CD14-positive monocyte (primary cell): ENCODE measurements around the gene AFF3. TPM values are rescaled to one million over a fixed set of nuclear protein-coding genes. Genes with fewer than 3 reads are reported as not detected.

Experiments
- DNase-seq, 3 donors: peaks; one replicate each; pipeline ENCODE4 v3.0.0-alpha.2; 2011 to 2022
- H2AFZ ChIP-seq: 2 replicates; pipeline ENCODE4 v1.6.0; 2012; ENCODE audit warnings: mild to moderate bottlenecking, low read depth, low read length, inconsistent platforms; ENCODE audit not compliant: insufficient read depth, poor library complexity, severe bottlenecking
- H3K27ac ChIP-seq, 2 donors: 1 replicate in 1 of 2; 2 replicates in 1 of 2; pipeline ENCODE4 v1.5.1; 2012 to 2013; ENCODE audit warnings: low read length in 2 of 2, control low read depth in 1 of 2, inconsistent platforms in 1 of 2, low read depth in 1 of 2, mild to moderate bottlenecking in 1 of 2
- H3K27me3 ChIP-seq, 2 donors: one replicate each; pipeline versions ENCODE4 v1.6.0 to v1.6.1; 2011 to 2013; ENCODE audit warnings: low read length in 2 of 2; ENCODE audit not compliant: control insufficient read depth in 2 of 2, insufficient read depth in 2 of 2
- H3K36me3 ChIP-seq, 2 donors: replicated peaks in 1 of 2; 1 replicate in 1 of 2; 2 replicates in 1 of 2; pipeline versions ENCODE4 v1.5.1 to v1.6.1; 2012 to 2013; ENCODE audit warnings: low read length in 2 of 2, control low read depth in 1 of 2, inconsistent platforms in 1 of 2, mild to moderate bottlenecking in 1 of 2; ENCODE audit not compliant: insufficient read depth in 2 of 2, control insufficient read depth in 1 of 2
- H3K4me1 ChIP-seq, 2 donors: 1 replicate in 1 of 2; 2 replicates in 1 of 2; pipeline versions ENCODE4 v1.5.1 to v1.6.1; 2012 to 2013; ENCODE audit warnings: low read length in 2 of 2, control low read depth in 1 of 2, inconsistent platforms in 1 of 2, mild to moderate bottlenecking in 1 of 2, moderate library complexity in 1 of 2; ENCODE audit not compliant: insufficient read depth in 2 of 2, control insufficient read depth in 1 of 2
- H3K4me2 ChIP-seq: replicated peaks from 2 replicates; pipeline ENCODE3; 2012; ENCODE audit warnings: low read length, moderate library complexity, mild to moderate bottlenecking; ENCODE audit not compliant: poor library complexity, severe bottlenecking; ENCODE audit errors: extremely low read depth
- H3K4me3 ChIP-seq, 3 experiments: fragments of 200-600 bp in 1 of 3; sonication (generic) in 1 of 3; replicated peaks in 1 of 3; 1 replicate in 2 of 3; 2 replicates in 1 of 3; pipeline ENCODE4 v1.5.1; 2011 to 2013; ENCODE audit warnings: low read length in 3 of 3, mild to moderate bottlenecking in 3 of 3, control low read depth in 2 of 3, low read depth in 2 of 3, inconsistent platforms in 1 of 3, moderate library complexity in 1 of 3
- H3K79me2 ChIP-seq: 2 replicates; pipeline ENCODE4 v1.6.0; 2012; ENCODE audit warnings: mild to moderate bottlenecking, control low read depth, inconsistent platforms, low read length, moderate library complexity; ENCODE audit not compliant: insufficient read depth
- H3K9ac ChIP-seq: 2 replicates; pipeline ENCODE4 v1.6.0; 2017; ENCODE audit warnings: low read length, mild to moderate bottlenecking; ENCODE audit not compliant: insufficient read depth, poor library complexity, severe bottlenecking
- H3K9me3 ChIP-seq, 2 donors: replicated peaks in 1 of 2; 1 replicate in 1 of 2; 2 replicates in 1 of 2; pipeline versions ENCODE4 v1.5.1 to v1.6.1; 2012 to 2013; ENCODE audit warnings: low read length in 2 of 2, control low read depth in 1 of 2; ENCODE audit not compliant: control insufficient read depth in 1 of 2, insufficient read depth in 1 of 2
- H4K20me1 ChIP-seq: 2 replicates; pipeline ENCODE4 v1.6.0; 2012; ENCODE audit warnings: mild to moderate bottlenecking, low read length, control low read depth, moderate library complexity; ENCODE audit not compliant: insufficient read depth
- H3K27ac Mint-ChIP-seq, 7 donors: one replicate each; pipeline ENCODE4 v1.8.0; 2020; ENCODE audit warnings: mild to moderate bottlenecking in 7 of 7, mixed read lengths in 7 of 7, moderate library complexity in 6 of 7, inconsistent platforms in 2 of 7
- H3K27me3 Mint-ChIP-seq, 3 donors: one replicate each; pipeline ENCODE4 v1.8.0; 2021 to 2022; ENCODE audit warnings: low read depth in 3 of 3, mild to moderate bottlenecking in 3 of 3, mixed read lengths in 3 of 3, moderate library complexity in 3 of 3, inconsistent platforms in 1 of 3
- H3K36me3 Mint-ChIP-seq, 2 donors: one replicate each; pipeline ENCODE4 v1.8.0; 2020; ENCODE audit warnings: mixed read lengths in 2 of 2, inconsistent platforms in 1 of 2, mild to moderate bottlenecking in 1 of 2
- H3K4me1 Mint-ChIP-seq: one replicate; pipeline ENCODE4 v1.8.0; 2020; ENCODE audit warnings: mild to moderate bottlenecking, mixed read lengths
- H3K4me3 Mint-ChIP-seq, 2 donors: one replicate each; pipeline ENCODE4 v1.8.0; 2020; ENCODE audit warnings: mild to moderate bottlenecking in 2 of 2, mixed read lengths in 2 of 2, moderate library complexity in 1 of 2
- H3K9me3 Mint-ChIP-seq, 7 donors: one replicate each; pipeline ENCODE4 v1.8.0; 2020 to 2022; ENCODE audit warnings: mixed read lengths in 7 of 7, mild to moderate bottlenecking in 6 of 7, moderate library complexity in 6 of 7, inconsistent platforms in 2 of 7
- CTCF ChIP-seq: fragments of 200-600 bp; IDR thresholded peaks from one replicate; pipeline ENCODE4 v1.8.0; 2022; ENCODE audit warnings: antibody characterized with exemption, mild to moderate bottlenecking
- whole genome bisulfite sequencing: methylation state at CpG from one replicate; pipeline ENCODE4 v1.1.5; 2013; ENCODE audit warnings: missing lambda C conversion rate; ENCODE audit not compliant: insufficient coverage; 5-methylcytosine and 5-hydroxymethylcytosine counted together
- intact Hi-C, 2 donors: fragments of 100-400 bp; cut with micrococcal nuclease; formaldehyde crosslinking; loops; one replicate each; pipeline versions ENCODE4 v1.15.0 to v1.15.1; 2023
- polyA plus RNA-seq, 3 donors: library from polyadenylated mRNA; depleted of rRNA in 1 of 3; unstranded in 2 of 3; stranded (reverse) in 1 of 3; fragments of 300-500 nt in 2 of 3; fragments of >200 nt in 1 of 3; fragmentation: Illumina TruSeq in 2 of 3; gene quantifications; 1 replicate in 2 of 3; 2 replicates in 1 of 3; pipeline ENCODE4 v1.2.3, GENCODE V29; 2012 to 2021

The AFF3 gene
- polyA plus RNA-seq, 3 donors, result 0.17 to 4.1 (median 0.49) TPM

- peaks cover 8 to 10% of the 10 kb centered on the region in 2 donors for H3K4me1 ChIP-seq
- Mint-ChIP-seq H3K36me3 (no peaks in the 10 kb centered on the region), H3K9me3 (no peaks in the 10 kb centered on the region), H3K4me1 (peaks cover 19% of the 10 kb centered on the region), H3K27ac (no peak overlapping the region), H3K4me3 (no peak overlapping the region), H3K27me3 (peaks cover 0 to 2% (median 0%) of the 10 kb centered on the region in 3 donors)
- H3K4me3 ChIP-seq, result no peak overlapping the region
- 100% methylated on average over 1 of the region's 5 CpGs for WGBS
- H3K9ac ChIP-seq, result no peak overlapping the region
- no peaks in the 10 kb centered on the region for H3K36me3 ChIP-seq
- H4K20me1 ChIP-seq, result no peaks in the 10 kb centered on the region
- no peak overlapping the region for H2AFZ ChIP-seq
- no peak overlapping the region for H3K4me2 ChIP-seq
- no peak for DNase-seq
- intact Hi-C loops, result no loop called here
- H3K9me3 ChIP-seq, result no peaks in the 10 kb centered on the region
- no peak for TF ChIP-seq CTCF
- H3K27me3 ChIP-seq, result no peaks in the 10 kb centered on the region
- no peak overlapping the region for H3K27ac ChIP-seq
- H3K79me2 ChIP-seq, result no peaks in the 10 kb centered on the region
These were observed 297.1 kb downstream of the AFF3 start for GRCh38 chr2:99845296-99845695.

DNA sequence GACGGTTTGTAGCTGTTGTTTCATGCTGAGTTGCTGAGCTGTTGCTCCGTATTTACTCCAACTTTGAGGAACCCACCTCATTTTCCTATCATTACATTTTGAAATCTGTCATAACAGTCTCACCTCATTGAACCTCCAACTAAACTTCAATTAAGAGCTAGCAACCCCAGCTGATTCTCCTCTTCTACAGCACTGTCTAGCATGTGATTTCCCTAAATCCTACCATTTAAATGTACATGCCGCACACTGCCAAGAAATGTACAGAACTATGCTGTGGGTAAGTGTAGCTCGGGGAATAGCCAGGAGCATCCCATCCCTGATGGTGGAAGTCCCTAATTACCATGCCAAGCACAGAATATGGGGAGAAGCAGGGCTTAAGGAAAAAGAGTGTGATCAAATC, 299.9 kb downstream of the AFF3 start:
- H3K4me1 Mint-ChIP-seq, result peaks cover 21% of the 10 kb centered on the region
- peaks cover 0 to under 1% of the 10 kb centered on the region in 2 donors for H3K36me3 Mint-ChIP-seq
- peaks cover 8 to 10% of the 10 kb centered on the region in 2 donors for H3K4me1 ChIP-seq
- H3K4me3 Mint-ChIP-seq, result no peak overlapping the region
- H3K27ac ChIP-seq, result no peak overlapping the region
- no peaks in the 10 kb centered on the region for H3K9me3 Mint-ChIP-seq
- DNase-seq, result no peak
- H3K27me3 Mint-ChIP-seq, result peaks cover 0 to 3% (median 1%) of the 10 kb centered on the region in 3 donors
- H2AFZ ChIP-seq, result no peak overlapping the region
- no peaks in the 10 kb centered on the region for H4K20me1 ChIP-seq
- no peak overlapping the region for H3K4me3 ChIP-seq
- H3K79me2 ChIP-seq, result no peaks in the 10 kb centered on the region
- no peaks in the 10 kb centered on the region for H3K9me3 ChIP-seq
- H3K4me2 ChIP-seq, result no peak overlapping the region
- no peaks in the 10 kb centered on the region for H3K27me3 ChIP-seq
- no peak for TF ChIP-seq CTCF
- intact Hi-C loops, result no loop called here
- H3K27ac Mint-ChIP-seq, result peak overlapping the region in 1 of 7 donors; percentile 50
- no CpG with 5 or more reads among the region's 4 CpGs for WGBS
- no peak overlapping the region for H3K9ac ChIP-seq
- H3K36me3 ChIP-seq, result no peaks in the 10 kb centered on the region
